PC-3 (cell line): ENCODE results near the gene C1QL3. TPM values are rescaled to one million over a fixed set of nuclear protein-coding genes. Genes with fewer than 3 reads are reported as not detected.

ENCODE experiments used
- ATAC-seq: fragments of 200-7000 bp; cut with Tn5 transposase; 2 replicates; pipeline ENCODE4 v1.9.1; 2020; ENCODE audit warnings: mild to moderate bottlenecking, moderate library complexity
- BruUV-seq: library from RNA; stranded (reverse); fragments of 400-500 nt; replicated peaks from 2 replicates; lab custom pipeline; 2021; lab: Mats Ljungman, UMichigan
- CTCF ChIA-PET: fragments of 300-600 bp; sonication (Branson Sonifier 250); formaldehyde crosslinking; loops from one replicate; lab custom pipeline; 2022; ENCODE audit warnings: antibody characterized with exemption; lab: Charles Lee
- POLR2A ChIA-PET: fragments of 300-600 bp; sonication (Branson Sonifier 250); formaldehyde crosslinking; loops from one replicate; lab custom pipeline; 2022; ENCODE audit warnings: antibody characterized with exemption; ENCODE audit not compliant: unreplicated experiment; lab: Charles Lee
- DNase-seq: peaks from one replicate; pipeline ENCODE4 v3.0.0-alpha.2; 2015
- H2AFZ ChIP-seq: fragments of 300-600 bp; sonication (generic); 2 replicates; pipeline ENCODE4 v1.6.0; 2016; ENCODE audit warnings: antibody characterized with exemption, low read length
- H3F3A ChIP-seq: fragments of 300-600 bp; sonication (generic); one replicate; pipeline ENCODE4 v1.6.0; 2017; ENCODE audit warnings: antibody characterized with exemption, low read length, control low read depth, mild to moderate bottlenecking; ENCODE audit not compliant: unreplicated experiment
- H3K27ac ChIP-seq: fragments of 300-600 bp; sonication (generic); 2 replicates; pipeline ENCODE4 v1.5.1; 2016; ENCODE audit warnings: mild to moderate bottlenecking, low read length
- H3K27me3 ChIP-seq: fragments of 300-600 bp; sonication (generic); 2 replicates; pipeline ENCODE4 v1.6.1; 2016; ENCODE audit warnings: low read length, mixed read lengths
- H3K36me3 ChIP-seq: fragments of 300-600 bp; sonication (generic); 2 replicates; pipeline ENCODE4 v1.6.1; 2016; ENCODE audit warnings: low read depth, mixed run types, low read length, mixed read lengths
- H3K4me1 ChIP-seq: fragments of 300-600 bp; sonication (generic); 2 replicates; pipeline ENCODE4 v1.5.1; 2016; ENCODE audit warnings: low read length; ENCODE audit not compliant: insufficient read depth
- H3K4me2 ChIP-seq: fragments of 300-600 bp; sonication (generic); 2 replicates; pipeline ENCODE4 v1.6.0; 2016; ENCODE audit warnings: low read length
- H3K4me3 ChIP-seq: fragments of 300-600 bp; sonication (generic); 2 replicates; pipeline ENCODE4 v1.5.1; 2016; ENCODE audit warnings: mild to moderate bottlenecking, low read length, mixed read lengths
- H3K79me2 ChIP-seq: fragments of 300-600 bp; sonication (generic); 2 replicates; pipeline ENCODE4 v1.6.1; 2017; ENCODE audit warnings: low read length, mixed read lengths
- H3K9ac ChIP-seq: fragments of 300-600 bp; sonication (generic); 2 replicates; pipeline ENCODE4 v1.6.0; 2016; ENCODE audit warnings: mild to moderate bottlenecking, low read length
- H3K9me2 ChIP-seq: fragments of 300-600 bp; sonication (generic); replicated peaks from 2 replicates; pipeline ENCODE4 v1.6.1; 2016; ENCODE audit warnings: mixed run types, low read length, mixed read lengths
- H3K9me3 ChIP-seq: fragments of 300-600 bp; sonication (generic); 2 replicates; pipeline ENCODE4 v1.6.1; 2016; ENCODE audit warnings: low read length, mixed read lengths
- H4K20me1 ChIP-seq: fragments of 300-600 bp; sonication (generic); 2 replicates; pipeline ENCODE4 v1.6.1; 2016; ENCODE audit warnings: low read length, mixed read lengths
- CTCF ChIP-seq: fragments of 300-600 bp; sonication (generic); conservative IDR thresholded peaks from 2 replicates; pipeline ENCODE4 v1.5.1; 2017; ENCODE audit warnings: antibody characterized with exemption, low read depth, mild to moderate bottlenecking, low read length
- EZH2 ChIP-seq: fragments of 300-600 bp; sonication (generic); IDR thresholded peaks from one replicate; pipeline ENCODE4 v1.6.1; 2017; ENCODE audit warnings: antibody characterized with exemption, mild to moderate bottlenecking, low read length; ENCODE audit not compliant: unreplicated experiment
- EZH2phosphoT487 ChIP-seq: fragments of 300-600 bp; sonication (generic); IDR thresholded peaks from 2 replicates; pipeline ENCODE4 v1.6.1; 2018; ENCODE audit warnings: mild to moderate bottlenecking, antibody characterized with exemption, low read length, borderline replicate concordance
- intact Hi-C: fragments of 100-400 bp; cut with micrococcal nuclease; formaldehyde crosslinking; loops from 2 replicates; pipeline ENCODE4 v1.9.0; 2023
- total RNA-seq: library from RNA; depleted of rRNA; stranded (reverse); fragments of >200 nt; gene quantifications from 2 replicates; pipeline ENCODE4 v1.2.3, GENCODE V29; 2014

C1QL3 gene
- total RNA-seq, 1 experiment from 2014 or later = not detected

GRCh38 chr10:16566202-16566805, 44.6 kb upstream of the C1QL3 start:
- CTCF ChIA-PET = no interaction called here
- BruUV-seq = no TSS peak
- Histone ChIP-seq H3K27ac (no peak overlapping the region), H3K27me3 (no peaks in the 10 kb centered on the region), H3F3A (no peaks in the 10 kb centered on the region), H3K4me2 (no peak overlapping the region), H3K36me3 (no peaks in the 10 kb centered on the region), H2AFZ (no peak overlapping the region), H3K4me1 (no peaks in the 10 kb centered on the region), H3K9me2 (no peaks in the 10 kb centered on the region), H3K9me3 (no peaks in the 10 kb centered on the region), H3K79me2 (no peaks in the 10 kb centered on the region), H3K4me3 (no peak overlapping the region), H3K9ac (no peak overlapping the region), H4K20me1 (no peaks in the 10 kb centered on the region)
- intact Hi-C loops = no loop called here
- TF ChIP-seq CTCF = no peak
- no peak for TF ChIP-seq EZH2phosphoT487
- TF ChIP-seq EZH2 = no peak
- ATAC-seq = no peak
- POLR2A ChIA-PET = no interaction called here
- DNase-seq = no peak

GRCh38 chr10:16565604-16566003, 43.9 kb upstream of the C1QL3 start:
- CTCF ChIA-PET = no interaction called here
- no peak for TF ChIP-seq EZH2phosphoT487
- no peak for TF ChIP-seq CTCF
- Histone ChIP-seq H3K36me3 (no peaks in the 10 kb centered on the region), H3K79me2 (no peaks in the 10 kb centered on the region), H3K4me3 (no peak overlapping the region), H3K4me1 (no peaks in the 10 kb centered on the region), H3K9ac (no peak overlapping the region), H4K20me1 (no peaks in the 10 kb centered on the region), H3K4me2 (no peak overlapping the region), H3F3A (no peaks in the 10 kb centered on the region), H3K9me2 (no peaks in the 10 kb centered on the region), H3K9me3 (no peaks in the 10 kb centered on the region), H2AFZ (no peak overlapping the region), H3K27ac (no peak overlapping the region), H3K27me3 (no peaks in the 10 kb centered on the region)
- POLR2A ChIA-PET = no interaction called here
- DNase-seq (peak; percentile 1), ATAC-seq (no peak)
- BruUV-seq = no TSS peak
- intact Hi-C loops = no loop called here

- no peaks in the 10 kb centered on the region for H4K20me1 ChIP-seq
- no peak overlapping the region for H3K9ac ChIP-seq
- H3K36me3 ChIP-seq = no peaks in the 10 kb centered on the region
- CTCF ChIA-PET = no interaction called here
- DNase-seq (no peak), ATAC-seq (no peak)
- no peaks in the 10 kb centered on the region for H3F3A ChIP-seq
- intact Hi-C loops = no loop called here
- H3K9me3 ChIP-seq = no peaks in the 10 kb centered on the region
- no peak overlapping the region for H2AFZ ChIP-seq
- no peaks in the 10 kb centered on the region for H3K79me2 ChIP-seq
- H3K4me3 ChIP-seq = no peak overlapping the region
- no peaks in the 10 kb centered on the region for H3K27me3 ChIP-seq
- TF ChIP-seq EZH2 = no peak
- no peak for TF ChIP-seq CTCF
- TF ChIP-seq EZH2phosphoT487 = no peak
- H3K4me1 ChIP-seq = no peaks in the 10 kb centered on the region
- H3K4me2 ChIP-seq = no peak overlapping the region
- POLR2A ChIA-PET = no interaction called here
- BruUV-seq = no TSS peak
- H3K9me2 ChIP-seq = no peaks in the 10 kb centered on the region
- H3K27ac ChIP-seq = no peak overlapping the region
Observed at GRCh38 chr10:16562891-16563290, 41.2 kb upstream of the C1QL3 start.
